ENCODE data around the gene DMXL2. TPM values are rescaled to one million over a fixed set of nuclear protein-coding genes. Genes with fewer than 3 reads are reported as not detected.
"Not testable (repeated sequence)": the region's sequence is repeated elsewhere in the genome, so short reads cannot be mapped to it uniquely, and the experiment has no call there.

The DMXL2 gene
- total and polyA plus RNA-seq, 10 donors, result 11.1 to 140 (median 66.4) TPM

DNA sequence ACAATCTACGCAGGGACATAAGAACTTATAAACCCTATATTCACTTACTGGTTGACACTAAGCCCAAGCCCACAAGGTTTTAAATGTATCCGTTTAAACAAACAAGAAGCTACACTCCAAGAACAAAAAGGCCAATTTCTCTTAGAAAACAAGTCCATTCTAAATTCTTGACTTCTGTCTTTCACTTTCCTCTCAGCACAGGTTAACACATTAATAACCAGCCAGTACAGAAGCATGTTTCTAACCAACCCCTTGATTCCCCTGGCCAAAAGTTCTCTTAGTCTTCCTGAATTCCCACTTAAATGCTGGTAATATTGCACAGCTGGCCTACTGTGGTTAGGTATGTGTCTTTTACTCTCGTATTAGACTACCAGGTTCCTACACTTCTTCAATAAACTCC is 4.7 kb downstream of the DMXL2 start:
- WGBS, 5 donors, result 53 to 88% (median 70%) methylated on average over 3 of the region's 3 CpGs
- peak overlapping the region in 3 of 8 donors; percentile 5 to 40 (median 14) for H3K27ac ChIP-seq
- H3K36me3 ChIP-seq, result peaks cover 0 to 11% (median 0%) of the 10 kb centered on the region in 6 donors
- no peak overlapping the region for H3K4me3 ChIP-seq
- H3K9me3 ChIP-seq, result peaks cover 0 to 5% (median under 1%) of the 10 kb centered on the region in 8 donors
- TF ChIP-seq POLR2AphosphoS5 (IDR thresholded peaks at IDR 0.05), result no peak
- H3K27me3 ChIP-seq (replicated peaks in 1 of 7), result peaks cover 0 to 11% (median 0%) of the 10 kb centered on the region in 7 donors
- peaks cover 0 to 39% (median 21%) of the 10 kb centered on the region in 6 donors for H3K4me1 ChIP-seq
- intact Hi-C loops (cut with DNase I; ENCODE audit: low total_unique reads), result no loop called here
- DNase-seq, result no peak

DNA sequence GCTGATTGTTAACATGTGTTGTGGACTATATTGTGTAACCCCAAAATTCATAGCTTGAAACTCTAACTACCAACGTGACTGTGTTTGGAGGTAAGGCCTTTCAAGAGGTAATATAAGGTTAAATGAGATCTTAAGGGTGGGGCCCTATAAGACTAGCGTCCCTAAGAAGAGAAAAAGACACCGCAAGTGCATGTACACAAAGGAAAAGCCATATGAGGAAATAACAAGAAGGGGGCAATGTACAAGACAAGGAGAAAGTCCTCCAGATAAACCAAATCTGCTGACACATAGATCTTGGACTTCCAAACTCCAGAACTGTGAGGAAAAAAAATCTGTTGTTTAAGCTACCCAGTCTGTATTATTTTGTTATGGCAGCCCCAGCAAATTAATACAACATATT is 8.6 kb downstream of the DMXL2 start:
- peaks cover 0 to 16% (median 0%) of the 10 kb centered on the region in 6 donors for H3K36me3 ChIP-seq
- DNase-seq, result no peak
- intact Hi-C loops (cut with DNase I; ENCODE audit: low total_unique reads), result no loop called here
- H3K4me1 ChIP-seq, result peaks cover 0 to 8% (median 0%) of the 10 kb centered on the region in 6 donors
- 73 to 92% (median 89%) methylated on average over 3 of the region's 3 CpGs for WGBS, 5 donors
- TF ChIP-seq POLR2A (IDR thresholded peaks at IDR 0.05), result no peak
- no peak for TF ChIP-seq POLR2AphosphoS5 (IDR thresholded peaks at IDR 0.05)
- TF ChIP-seq, protein P1, sequence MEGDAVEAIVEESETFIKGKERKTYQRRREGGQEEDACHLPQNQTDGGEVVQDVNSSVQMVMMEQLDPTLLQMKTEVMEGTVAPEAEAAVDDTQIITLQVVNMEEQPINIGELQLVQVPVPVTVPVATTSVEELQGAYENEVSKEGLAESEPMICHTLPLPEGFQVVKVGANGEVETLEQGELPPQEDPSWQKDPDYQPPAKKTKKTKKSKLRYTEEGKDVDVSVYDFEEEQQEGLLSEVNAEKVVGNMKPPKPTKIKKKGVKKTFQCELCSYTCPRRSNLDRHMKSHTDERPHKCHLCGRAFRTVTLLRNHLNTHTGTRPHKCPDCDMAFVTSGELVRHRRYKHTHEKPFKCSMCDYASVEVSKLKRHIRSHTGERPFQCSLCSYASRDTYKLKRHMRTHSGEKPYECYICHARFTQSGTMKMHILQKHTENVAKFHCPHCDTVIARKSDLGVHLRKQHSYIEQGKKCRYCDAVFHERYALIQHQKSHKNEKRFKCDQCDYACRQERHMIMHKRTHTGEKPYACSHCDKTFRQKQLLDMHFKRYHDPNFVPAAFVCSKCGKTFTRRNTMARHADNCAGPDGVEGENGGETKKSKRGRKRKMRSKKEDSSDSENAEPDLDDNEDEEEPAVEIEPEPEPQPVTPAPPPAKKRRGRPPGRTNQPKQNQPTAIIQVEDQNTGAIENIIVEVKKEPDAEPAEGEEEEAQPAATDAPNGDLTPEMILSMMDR (IDR thresholded peaks at IDR 0.05 in 8 of 11, conservative IDR thresholded peaks at IDR 0.05 in 3 of 11), result no peak
- no peak overlapping the region for H3K4me3 ChIP-seq
- H3K27me3 ChIP-seq (replicated peaks in 1 of 7), result no peaks in the 10 kb centered on the region
- H3K27ac ChIP-seq, result no peak overlapping the region
- H3K9me3 ChIP-seq, result peaks cover 0 to 19% (median 14%) of the 10 kb centered on the region in 8 donors

DNA sequence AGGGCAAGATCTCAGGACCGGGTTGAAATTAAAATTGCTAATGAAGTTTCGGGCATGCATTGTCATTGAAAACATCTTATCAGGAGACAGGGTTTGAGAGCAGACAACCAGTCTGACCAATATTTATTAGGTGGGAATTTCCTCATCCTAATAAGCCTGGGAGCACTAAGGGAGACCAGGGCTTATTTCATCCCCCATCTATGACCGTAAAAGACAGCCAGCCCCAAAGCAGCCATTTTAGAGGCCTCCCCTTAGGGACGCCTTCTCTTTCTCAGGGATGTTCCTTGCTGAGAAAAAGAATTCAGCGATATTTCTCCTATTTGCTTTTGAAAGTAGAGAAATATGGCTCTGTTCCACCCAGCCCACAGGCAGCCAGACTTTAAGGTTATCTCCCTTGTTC is 9.9 kb downstream of the DMXL2 start:
- H3K27me3 ChIP-seq (replicated peaks in 1 of 7); H3K4me1 ChIP-seq; H3K4me3 ChIP-seq; intact Hi-C loops (cut with DNase I; ENCODE audit: low total_unique reads); DNase-seq; H3K27ac ChIP-seq: not testable (repeated sequence)
- peaks cover 0 to 19% (median 14%) of the 10 kb centered on the region in 8 donors for H3K9me3 ChIP-seq
- peaks cover 0 to 16% (median 0%) of the 10 kb centered on the region in 6 donors for H3K36me3 ChIP-seq
- 95 to 99% (median 97%) methylated on average over 5 of the region's 5 CpGs for WGBS, 5 donors

DNA sequence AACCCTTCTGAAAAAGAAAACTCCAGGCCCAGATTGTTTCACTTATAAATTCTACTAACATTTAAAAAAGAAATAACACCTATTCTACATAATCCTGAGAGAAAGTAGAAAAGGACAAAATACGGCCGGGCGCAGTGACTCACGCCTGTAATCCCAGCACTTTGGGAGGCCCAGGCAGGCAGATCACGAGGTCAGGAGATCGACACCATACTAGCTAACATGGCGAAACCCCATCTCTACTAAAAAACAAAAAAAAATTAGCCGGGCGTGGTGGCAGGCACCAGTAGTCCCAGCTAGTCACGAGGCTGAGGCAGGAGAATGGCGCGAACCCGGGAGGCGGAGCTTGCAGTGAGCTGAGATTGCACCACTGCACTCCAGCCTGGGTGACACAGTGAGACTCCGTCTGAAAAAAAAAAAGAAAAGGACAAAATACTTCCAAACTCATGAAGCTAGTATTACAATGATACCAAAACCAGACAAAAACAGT is 19.1 kb downstream of the DMXL2 start:
- DNase-seq; H3K27me3 ChIP-seq (replicated peaks in 1 of 7); H3K36me3 ChIP-seq; H3K4me3 ChIP-seq; H3K9me3 ChIP-seq; H3K4me1 ChIP-seq; H3K27ac ChIP-seq; intact Hi-C loops (cut with DNase I; ENCODE audit: low total_unique reads): not testable (repeated sequence)
- WGBS, 5 donors, result 90 to 96% (median 92%) methylated on average over 15 of the region's 15 CpGs

DNA sequence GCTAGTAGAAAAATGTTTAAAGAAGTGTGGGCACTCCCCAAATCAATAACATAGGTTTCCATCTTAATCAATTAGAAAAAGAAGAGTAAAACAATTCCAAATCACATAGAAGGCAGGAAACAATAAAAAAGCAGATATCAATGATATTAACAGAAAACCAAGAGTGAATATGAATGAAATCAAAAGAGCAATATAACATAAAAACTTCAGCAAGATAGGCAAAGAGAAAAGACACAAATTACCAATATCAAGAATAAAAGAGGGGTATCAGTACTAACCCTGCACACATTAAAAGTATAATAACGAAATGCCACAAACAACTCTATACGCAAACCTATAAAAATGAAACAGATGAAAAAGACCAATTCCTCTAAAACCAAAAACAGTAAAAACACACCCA is 19.6 kb downstream of the DMXL2 start:
- Histone ChIP-seq H3K4me3 (no peak overlapping the region), H3K36me3 (no peaks in the 10 kb centered on the region), H3K27me3 (replicated peaks in 1 of 7) (no peaks in the 10 kb centered on the region), H3K9me3 (no peaks in the 10 kb centered on the region), H3K4me1 (peaks cover 0 to 10% (median 0%) of the 10 kb centered on the region in 6 donors), H3K27ac (no peak overlapping the region)
- intact Hi-C loops (cut with DNase I; ENCODE audit: low total_unique reads), result no loop called here
- TF ChIP-seq POLR2AphosphoS5 (IDR thresholded peaks at IDR 0.05) (no peak), POLR2A (IDR thresholded peaks at IDR 0.05) (no peak)
- TF ChIP-seq, protein P1 (IDR thresholded peaks at IDR 0.05 in 8 of 11, conservative IDR thresholded peaks at IDR 0.05 in 3 of 11), result no peak
- DNase-seq, result no peak
- WGBS, 5 donors, result 66 to 94% (median 86%) methylated on average over 2 of the region's 2 CpGs

DNA sequence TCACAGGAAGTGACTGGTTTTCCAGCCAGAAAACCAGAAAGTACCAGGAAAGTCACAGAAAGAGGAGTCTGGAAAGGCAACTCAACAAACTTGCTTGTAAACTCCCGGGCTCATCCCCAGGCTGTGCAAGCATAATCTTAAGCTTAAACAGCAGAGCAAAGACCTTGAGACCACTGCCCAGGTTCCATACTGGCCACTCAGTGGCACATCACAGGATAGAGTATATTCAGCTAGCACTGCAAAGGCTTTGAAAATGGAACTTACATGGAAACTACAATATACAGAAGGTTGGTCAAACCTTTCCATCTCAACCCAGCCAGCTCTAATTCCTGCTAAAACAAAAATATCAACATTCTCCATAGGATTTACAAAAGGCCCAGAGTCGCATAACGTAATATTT is 20.1 kb downstream of the DMXL2 start:
- intact Hi-C loops (cut with DNase I; ENCODE audit: low total_unique reads), result no loop called here
- TF ChIP-seq POLR2A (IDR thresholded peaks at IDR 0.05), result no peak
- TF ChIP-seq POLR2AphosphoS5 (IDR thresholded peaks at IDR 0.05), result no peak
- TF ChIP-seq, protein P1 (IDR thresholded peaks at IDR 0.05 in 8 of 11, conservative IDR thresholded peaks at IDR 0.05 in 3 of 11), result no peak
- no peak overlapping the region for H3K27ac ChIP-seq
- DNase-seq, result no peak
- H3K9me3 ChIP-seq, result no peaks in the 10 kb centered on the region
- WGBS, 5 donors, result 63 to 97% (median 77%) methylated on average over 3 of the region's 3 CpGs
- H3K36me3 ChIP-seq, result no peaks in the 10 kb centered on the region
- no peaks in the 10 kb centered on the region for H3K27me3 ChIP-seq (replicated peaks in 1 of 7)
- H3K4me1 ChIP-seq, result peaks cover 0 to 15% (median 0%) of the 10 kb centered on the region in 6 donors
- no peak overlapping the region for H3K4me3 ChIP-seq

All from spleen (tissue), 11 donors.